DND-41 (cell line): Measurements from ENCODE around the gene TNIK.

Experiments
- ATAC-seq: fragments of 200-7000 bp; cut with Tn5 transposase; 3 replicates; pipeline ENCODE4 v1.9.1; 2021; ENCODE audit warnings: low read depth; ENCODE audit not compliant: insufficient read depth
- DNase-seq: peaks from one replicate; pipeline ENCODE4 v3.0.0-alpha.2; 2020
- H2AFZ ChIP-seq: 2 replicates; pipeline ENCODE4 v1.6.0; 2012; ENCODE audit warnings: low read depth, low read length
- H3K27ac ChIP-seq: 2 replicates; pipeline ENCODE4 v1.5.1; 2012; ENCODE audit warnings: low read length, inconsistent platforms
- H3K27me3 ChIP-seq: fragments of 200-600 bp; sonication (generic); 2 replicates; pipeline ENCODE4 v1.6.0; 2012; ENCODE audit warnings: low read length, mild to moderate bottlenecking, inconsistent platforms; ENCODE audit not compliant: insufficient read depth, poor library complexity
- H3K36me3 ChIP-seq: 2 replicates; pipeline ENCODE4 v1.5.1; 2012; ENCODE audit warnings: low read length, inconsistent platforms; ENCODE audit not compliant: insufficient read depth
- H3K4me1 ChIP-seq: 2 replicates; pipeline ENCODE4 v1.5.1; 2012; ENCODE audit warnings: mild to moderate bottlenecking, low read length; ENCODE audit not compliant: insufficient read depth
- H3K4me2 ChIP-seq: 2 replicates; pipeline ENCODE4 v1.6.0; 2012; ENCODE audit warnings: mild to moderate bottlenecking, moderate library complexity, low read length, inconsistent platforms; ENCODE audit not compliant: insufficient read depth
- H3K4me3 ChIP-seq, 2 experiments: fragments of 200-600 bp in 1 of 2; shearing (Covaris generic) in 1 of 2; 2 replicates each; pipeline ENCODE4 v1.5.1; 2012 to 2016; ENCODE audit warnings: inconsistent platforms in 2 of 2, low read length in 2 of 2, mild to moderate bottlenecking in 2 of 2, low read depth in 1 of 2, moderate library complexity in 1 of 2
- H3K79me2 ChIP-seq: 2 replicates; pipeline ENCODE4 v1.6.0; 2012; ENCODE audit warnings: low read length, inconsistent platforms; ENCODE audit not compliant: insufficient read depth
- H3K9ac ChIP-seq: 2 replicates; pipeline ENCODE4 v1.6.0; 2012; ENCODE audit warnings: low read depth, mild to moderate bottlenecking, inconsistent platforms, low read length, moderate library complexity
- H3K9me3 ChIP-seq: 2 replicates; pipeline ENCODE4 v1.5.1; 2012; ENCODE audit warnings: low read length, moderate library complexity, mild to moderate bottlenecking, inconsistent platforms; ENCODE audit not compliant: insufficient read depth, severe bottlenecking
- H4K20me1 ChIP-seq: 2 replicates; pipeline ENCODE4 v1.6.0; 2012; ENCODE audit warnings: low read length; ENCODE audit not compliant: insufficient read depth
- EZH2 ChIP-seq: IDR thresholded peaks from 3 replicates; pipeline ENCODE4 v1.6.1; 2012; ENCODE audit warnings: borderline replicate concordance, low read depth, mild to moderate bottlenecking, moderate library complexity, low read length, inconsistent platforms; ENCODE audit not compliant: severe bottlenecking
- TF ChIP-seq, protein P1 (sequence below): IDR thresholded peaks from 2 replicates; pipeline ENCODE4 v1.5.1; 2012; ENCODE audit warnings: borderline replicate concordance, low read length, moderate library complexity, mild to moderate bottlenecking; ENCODE audit not compliant: poor library complexity, severe bottlenecking; ENCODE audit errors: extremely low read depth

Gene TNIK

GRCh38 chr3:171470714-171471227 is 10.6 kb upstream of the TNIK start:
- no peak overlapping the region for H3K4me3 ChIP-seq

DNA sequence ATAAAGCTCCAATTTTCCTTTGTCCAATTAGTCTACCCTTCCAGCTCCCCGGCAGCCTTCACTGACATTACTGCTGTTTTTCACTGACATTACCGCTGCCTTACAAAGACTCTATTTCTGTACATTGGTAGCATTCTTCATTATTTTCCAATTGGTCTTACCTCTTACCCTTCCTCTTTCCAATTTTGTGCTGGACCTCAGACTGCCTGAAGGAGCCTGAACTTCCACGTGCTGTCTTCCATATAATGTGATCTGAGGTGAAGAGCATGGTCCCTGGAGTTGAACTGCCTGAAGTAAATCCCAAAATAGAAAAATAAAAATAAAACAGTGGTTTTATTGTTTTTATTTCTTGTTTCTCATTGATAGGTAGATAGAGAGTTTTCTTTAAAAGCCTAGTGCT is 9.2 kb upstream of the TNIK start:
- Histone ChIP-seq H2AFZ (no peak overlapping the region), H3K9me3 (no peaks in the 10 kb centered on the region), H3K27ac (no peak overlapping the region), H3K36me3 (no peaks in the 10 kb centered on the region), H3K27me3 (no peaks in the 10 kb centered on the region), H3K79me2 (no peaks in the 10 kb centered on the region), H3K4me3 (no peak overlapping the region), H4K20me1 (no peaks in the 10 kb centered on the region), H3K4me2 (no peak overlapping the region), H3K4me1 (no peaks in the 10 kb centered on the region), H3K9ac (no peak overlapping the region)
- ATAC-seq, result no peak
- TF ChIP-seq EZH2, result no peak
- TF ChIP-seq, protein P1, sequence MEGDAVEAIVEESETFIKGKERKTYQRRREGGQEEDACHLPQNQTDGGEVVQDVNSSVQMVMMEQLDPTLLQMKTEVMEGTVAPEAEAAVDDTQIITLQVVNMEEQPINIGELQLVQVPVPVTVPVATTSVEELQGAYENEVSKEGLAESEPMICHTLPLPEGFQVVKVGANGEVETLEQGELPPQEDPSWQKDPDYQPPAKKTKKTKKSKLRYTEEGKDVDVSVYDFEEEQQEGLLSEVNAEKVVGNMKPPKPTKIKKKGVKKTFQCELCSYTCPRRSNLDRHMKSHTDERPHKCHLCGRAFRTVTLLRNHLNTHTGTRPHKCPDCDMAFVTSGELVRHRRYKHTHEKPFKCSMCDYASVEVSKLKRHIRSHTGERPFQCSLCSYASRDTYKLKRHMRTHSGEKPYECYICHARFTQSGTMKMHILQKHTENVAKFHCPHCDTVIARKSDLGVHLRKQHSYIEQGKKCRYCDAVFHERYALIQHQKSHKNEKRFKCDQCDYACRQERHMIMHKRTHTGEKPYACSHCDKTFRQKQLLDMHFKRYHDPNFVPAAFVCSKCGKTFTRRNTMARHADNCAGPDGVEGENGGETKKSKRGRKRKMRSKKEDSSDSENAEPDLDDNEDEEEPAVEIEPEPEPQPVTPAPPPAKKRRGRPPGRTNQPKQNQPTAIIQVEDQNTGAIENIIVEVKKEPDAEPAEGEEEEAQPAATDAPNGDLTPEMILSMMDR, result no peak
- no peak for DNase-seq

More at GRCh38 chr3:171470714-171471227, 10.6 kb upstream of the TNIK start:
- no peak overlapping the region for H3K4me2 ChIP-seq
- ATAC-seq (no peak), DNase-seq (no peak)
- H4K20me1 ChIP-seq, result no peaks in the 10 kb centered on the region
- no peaks in the 10 kb centered on the region for H3K79me2 ChIP-seq
- no peaks in the 10 kb centered on the region for H3K4me1 ChIP-seq
- TF ChIP-seq EZH2, result no peak
- TF ChIP-seq, protein P1, result no peak
- H2AFZ ChIP-seq, result no peak overlapping the region
- H3K36me3 ChIP-seq, result no peaks in the 10 kb centered on the region
- H3K9me3 ChIP-seq, result no peaks in the 10 kb centered on the region
- H3K27ac ChIP-seq, result no peak overlapping the region
- H3K9ac ChIP-seq, result no peak overlapping the region
- no peaks in the 10 kb centered on the region for H3K27me3 ChIP-seq

DNA sequence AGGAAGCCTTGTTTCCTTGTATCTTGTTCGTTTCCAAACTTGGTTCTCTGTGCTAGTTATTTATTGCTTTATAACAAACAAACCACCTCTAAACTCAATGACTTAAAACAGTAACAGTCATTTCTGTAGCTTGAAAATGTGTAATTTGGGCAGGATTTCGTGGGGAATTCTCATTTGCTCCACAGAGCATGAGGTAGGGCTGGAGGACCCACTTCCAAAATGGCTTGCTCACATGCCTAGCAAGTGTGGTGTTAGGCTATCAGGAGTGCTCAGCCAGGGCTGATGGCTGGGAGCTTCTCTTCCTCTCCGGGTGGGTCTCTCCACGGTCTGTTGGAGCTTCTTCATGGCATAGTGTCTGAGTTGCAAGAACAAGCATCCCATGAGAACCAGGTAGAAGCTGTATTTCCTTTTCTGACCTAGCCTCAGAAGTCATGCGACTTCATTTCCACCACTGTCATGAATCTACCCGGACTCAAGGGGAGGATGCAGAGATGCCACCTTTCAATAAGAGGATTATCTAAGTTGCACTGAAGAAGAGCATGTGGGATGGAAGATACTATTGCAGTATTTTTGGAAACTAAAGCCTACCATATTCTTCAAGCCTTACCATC is 8.2 kb upstream of the TNIK start:
- Histone ChIP-seq H3K4me1 (no peaks in the 10 kb centered on the region), H3K9me3 (no peaks in the 10 kb centered on the region), H3K36me3 (no peaks in the 10 kb centered on the region), H3K4me3 (no peak overlapping the region), H3K4me2 (no peak overlapping the region), H3K27me3 (no peaks in the 10 kb centered on the region), H3K79me2 (no peaks in the 10 kb centered on the region), H2AFZ (no peak overlapping the region), H4K20me1 (no peaks in the 10 kb centered on the region), H3K9ac (no peak overlapping the region), H3K27ac (no peak overlapping the region)
- TF ChIP-seq, protein P1, result no peak
- TF ChIP-seq EZH2, result no peak
- DNase-seq (no peak), ATAC-seq (no peak)
